Stimulated activated naive B cell treated with anti-CD40 and anti-IgM and Interleukin-4, amounts not matched to agents 10 μg/mL and 1 μg/mL and 100 μg/mL, for 72 hours (primary cell): ENCODE results near the gene RAB20.
"Not testable (repeated sequence)": the region's sequence is repeated elsewhere in the genome, so short reads cannot be mapped to it uniquely, and the experiment has no call there.

Experiments used
- ATAC-seq, 2 donors: fragments of 150-1000 bp; cut with Tn5 transposase; replicated peaks; 2 replicates each; pipeline ENCODE4 v1.10.0; 2021; ENCODE audit warnings: moderate library complexity in 1 of 2
- DNase-seq: peaks from one replicate; pipeline ENCODE4 v3.0.0; 2021
- H3K27ac Mint-ChIP-seq: one replicate; pipeline ENCODE4 v1.8.0; 2022; ENCODE audit warnings: mild to moderate bottlenecking, mixed read lengths
- H3K27me3 Mint-ChIP-seq, 2 donors: one replicate each; pipeline ENCODE4 v1.8.0; 2022; ENCODE audit warnings: mixed read lengths in 2 of 2
- H3K36me3 Mint-ChIP-seq, 2 donors: one replicate each; pipeline ENCODE4 v1.8.0; 2022; ENCODE audit warnings: mixed read lengths in 2 of 2, mild to moderate bottlenecking in 1 of 2
- H3K4me1 Mint-ChIP-seq, 2 donors: one replicate each; pipeline ENCODE4 v1.8.0; 2022; ENCODE audit warnings: mixed read lengths in 2 of 2, mild to moderate bottlenecking in 1 of 2
- H3K4me3 Mint-ChIP-seq, 2 donors: one replicate each; pipeline ENCODE4 v1.8.0; 2022; ENCODE audit warnings: mild to moderate bottlenecking in 2 of 2, mixed read lengths in 2 of 2, moderate library complexity in 1 of 2
- H3K9me3 Mint-ChIP-seq, 2 donors: one replicate each; pipeline ENCODE4 v1.8.0; 2022; ENCODE audit warnings: mixed read lengths in 2 of 2, mild to moderate bottlenecking in 1 of 2

The RAB20 gene

DNA sequence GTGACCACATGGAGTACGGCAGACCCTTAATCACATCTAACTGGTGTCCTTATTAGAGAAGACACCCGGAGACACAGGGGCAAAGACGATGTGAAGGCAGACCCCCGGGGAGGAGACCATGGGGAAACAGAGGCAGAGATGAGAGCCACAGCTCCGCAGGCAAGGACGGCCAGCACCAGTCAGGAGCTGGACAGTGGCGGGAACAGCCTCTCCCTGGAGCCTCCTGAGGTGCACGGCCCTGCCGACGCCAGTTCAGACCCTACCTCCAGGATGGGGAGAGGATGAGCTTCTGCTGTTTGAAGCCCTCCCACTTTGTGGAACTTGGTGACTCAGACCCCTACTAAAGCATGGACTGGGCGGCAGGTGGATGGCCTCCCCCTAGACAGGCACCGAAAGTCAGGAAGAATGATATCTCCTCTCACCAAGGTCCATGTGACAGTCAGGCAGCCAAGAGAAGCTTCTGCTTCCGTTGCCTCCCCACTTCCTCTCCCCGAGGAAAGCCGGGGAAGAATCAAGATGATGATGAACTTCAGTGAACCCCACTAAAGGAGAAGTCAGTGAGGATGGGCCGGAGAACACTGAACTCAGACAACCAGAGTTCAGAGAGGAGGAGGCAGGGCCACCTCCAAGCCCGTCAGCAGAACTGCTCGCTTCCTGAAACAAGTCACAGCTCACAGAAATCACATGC, 25.4 kb downstream of the RAB20 start:
- no peaks in the 10 kb centered on the region for H3K27me3 Mint-ChIP-seq
- peaks cover 19 to 40% of the 10 kb centered on the region in 2 donors for H3K4me1 Mint-ChIP-seq
- H3K9me3 Mint-ChIP-seq: no peaks in the 10 kb centered on the region
- peaks cover 5 to 14% of the 10 kb centered on the region in 2 donors for H3K36me3 Mint-ChIP-seq
- H3K27ac Mint-ChIP-seq: peak overlapping the region; percentile 56
- H3K4me3 Mint-ChIP-seq: peak overlapping the region; percentile 55 to 56
- DNase-seq: peak; percentile 37
- peak; percentile 94 for ATAC-seq

DNA sequence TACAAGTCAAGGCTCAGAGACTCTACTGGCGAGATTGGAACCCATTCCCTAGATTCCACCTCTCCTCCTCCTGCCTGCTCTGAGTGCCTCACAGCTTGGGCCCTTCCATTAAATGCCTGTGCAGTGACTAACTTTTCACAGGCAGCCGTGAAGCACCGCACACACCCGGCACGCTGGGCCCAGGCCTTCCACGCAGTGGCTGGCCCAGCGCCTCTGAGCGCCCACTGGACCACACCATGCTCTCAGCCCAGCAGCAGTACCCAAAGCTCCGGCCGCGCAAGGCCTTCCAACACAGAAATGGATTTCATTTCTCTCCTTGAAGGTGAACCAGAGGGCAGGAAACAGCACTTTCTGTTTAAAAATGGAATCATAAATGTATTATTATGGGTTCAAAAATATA, 26.0 kb downstream of the RAB20 start:
- H3K36me3 Mint-ChIP-seq: peaks cover 8 to 15% of the 10 kb centered on the region in 2 donors
- H3K4me3 Mint-ChIP-seq: no peak overlapping the region
- H3K27ac Mint-ChIP-seq: no peak overlapping the region
- no peaks in the 10 kb centered on the region for H3K27me3 Mint-ChIP-seq
- DNase-seq: no peak
- H3K9me3 Mint-ChIP-seq: no peaks in the 10 kb centered on the region
- no peak for ATAC-seq
- H3K4me1 Mint-ChIP-seq: peaks cover 21 to 45% of the 10 kb centered on the region in 2 donors

DNA sequence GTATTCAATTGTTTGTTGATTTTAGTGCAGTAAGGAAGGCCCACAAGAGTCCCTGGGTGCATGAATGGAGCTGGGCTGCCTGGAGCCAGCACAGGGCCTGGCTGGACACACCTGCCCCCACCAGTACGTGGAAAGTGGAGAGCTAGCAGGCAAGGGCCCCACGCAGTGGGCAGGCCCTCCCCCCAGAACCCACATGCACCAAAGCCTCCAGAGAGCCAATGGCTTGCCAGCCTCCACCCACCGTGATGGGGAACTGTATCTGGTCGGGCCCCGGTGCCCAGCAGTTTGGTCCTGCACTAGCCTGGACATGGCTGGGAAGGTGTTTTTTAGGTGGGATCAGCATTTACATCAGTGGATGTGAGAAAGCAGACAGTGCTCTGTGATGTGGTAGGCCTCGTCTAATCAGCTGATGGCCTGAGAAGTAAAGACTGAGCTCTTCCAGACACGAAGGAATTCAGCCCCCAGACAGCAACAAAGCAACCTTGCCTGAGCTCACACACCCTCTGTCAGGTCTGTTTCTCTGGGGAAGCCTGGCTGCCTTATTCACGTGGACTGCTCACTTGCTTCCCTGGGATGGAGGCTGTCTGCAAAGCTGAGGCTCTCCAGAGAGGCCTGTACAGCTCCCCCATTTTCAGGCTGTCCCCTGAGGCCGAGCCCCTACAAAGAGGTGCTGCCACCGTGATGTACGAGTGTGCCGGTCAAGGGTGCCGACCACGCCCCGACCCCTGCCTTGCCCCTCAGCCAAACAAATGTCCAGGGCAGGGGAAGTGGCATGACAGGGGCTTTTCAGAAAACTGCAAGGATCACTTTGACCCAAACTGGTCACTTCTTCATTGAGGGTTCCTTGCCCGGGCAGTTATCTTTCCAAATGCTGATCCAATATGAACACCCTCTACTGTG, 27.5 kb downstream of the RAB20 start:
- H3K9me3 Mint-ChIP-seq: no peaks in the 10 kb centered on the region
- no peak overlapping the region for H3K27ac Mint-ChIP-seq

DNA sequence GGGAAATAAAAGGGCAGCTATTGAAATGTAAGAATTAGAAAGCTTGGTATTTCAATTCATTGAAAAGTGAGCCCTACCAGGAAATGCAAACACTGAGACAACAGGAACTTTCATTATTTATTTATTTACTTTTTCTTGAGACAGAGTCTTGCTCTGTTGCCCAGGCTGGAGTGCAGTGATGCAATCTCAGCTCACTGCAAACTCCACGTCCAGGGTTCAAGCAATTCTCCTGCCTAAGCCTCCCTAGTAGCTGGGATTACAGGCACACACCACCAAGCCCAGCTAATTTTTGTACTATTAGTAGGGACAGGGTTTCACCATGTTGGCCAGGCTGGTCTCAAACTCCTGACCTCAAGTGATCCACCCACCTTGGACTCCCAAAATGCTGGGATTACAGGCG, 29.3 kb downstream of the RAB20 start:
- not testable (repeated sequence) for H3K27ac Mint-ChIP-seq
- peaks cover 6 to 12% of the 10 kb centered on the region in 2 donors for H3K36me3 Mint-ChIP-seq

More for the DNA sequence above, 27.5 kb downstream of the RAB20 start:
- ATAC-seq: no peak
- Mint-ChIP-seq H3K36me3 (peaks cover 6 to 15% of the 10 kb centered on the region in 2 donors), H3K4me1 (peaks cover 21 to 45% of the 10 kb centered on the region in 2 donors), H3K4me3 (no peak overlapping the region), H3K27me3 (no peaks in the 10 kb centered on the region)
- no peak for DNase-seq

DNA sequence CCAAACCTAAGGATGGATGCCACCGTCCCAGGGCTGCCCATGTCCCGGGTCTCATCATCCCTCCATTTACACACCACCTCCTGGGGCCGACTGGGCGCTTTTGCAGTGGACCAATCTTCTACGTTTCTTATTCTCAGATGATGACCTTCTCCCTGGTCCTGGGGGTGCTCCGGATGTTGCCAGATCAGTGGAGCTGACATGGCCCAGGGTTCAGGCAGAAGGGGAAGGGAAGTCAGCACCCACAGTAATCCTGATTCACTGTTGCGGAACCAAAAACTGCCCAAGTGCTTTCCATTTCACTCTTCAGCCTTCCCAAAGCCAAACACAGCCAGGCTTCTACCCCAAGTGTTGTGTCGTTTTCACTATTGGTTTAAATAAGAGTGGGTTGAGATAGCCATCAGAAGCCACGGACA, 29.8 kb downstream of the RAB20 start:
- H3K9me3 Mint-ChIP-seq: no peaks in the 10 kb centered on the region

More for the DNA sequence above, 29.3 kb downstream of the RAB20 start:
- not testable (repeated sequence) for H3K4me3 Mint-ChIP-seq, H3K27me3 Mint-ChIP-seq, DNase-seq, ATAC-seq, H3K9me3 Mint-ChIP-seq
- H3K4me1 Mint-ChIP-seq: peaks cover 14 to 27% of the 10 kb centered on the region in 2 donors

DNA sequence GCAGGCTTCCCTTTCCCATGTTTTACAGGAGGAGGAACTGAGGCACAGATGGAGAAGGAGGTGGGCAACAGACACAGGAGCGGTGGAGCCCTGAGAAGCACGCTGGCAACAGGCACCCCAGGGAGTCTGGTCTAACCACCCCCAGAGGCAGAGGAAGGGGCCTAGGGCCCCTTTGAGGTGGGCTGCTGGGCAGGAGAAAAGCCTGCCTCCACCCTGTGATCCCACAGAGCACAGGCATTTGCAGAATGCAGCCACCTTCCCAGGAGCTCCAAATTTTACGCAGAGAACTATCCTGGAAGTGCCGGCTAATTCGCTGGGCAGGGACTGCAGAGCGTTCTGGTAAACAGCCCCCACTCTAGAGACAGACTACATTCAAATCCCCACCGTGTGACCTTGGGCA, 30.4 kb downstream of the RAB20 start:
- Mint-ChIP-seq H3K4me3 (no peak overlapping the region), H3K36me3 (peaks cover 3 to 16% of the 10 kb centered on the region in 2 donors), H3K27me3 (no peaks in the 10 kb centered on the region), H3K4me1 (peaks cover 11 to 20% of the 10 kb centered on the region in 2 donors), H3K9me3 (no peaks in the 10 kb centered on the region), H3K27ac (no peak overlapping the region)
- no peak for ATAC-seq
- no peak for DNase-seq

More for the DNA sequence above, 29.8 kb downstream of the RAB20 start:
- no peaks in the 10 kb centered on the region for H3K27me3 Mint-ChIP-seq
- no peak for DNase-seq
- no peak for ATAC-seq
- H3K4me3 Mint-ChIP-seq: no peak overlapping the region
- H3K36me3 Mint-ChIP-seq: peaks cover 6 to 15% of the 10 kb centered on the region in 2 donors
- H3K27ac Mint-ChIP-seq: no peak overlapping the region
- peaks cover 13 to 22% of the 10 kb centered on the region in 2 donors for H3K4me1 Mint-ChIP-seq

DNA sequence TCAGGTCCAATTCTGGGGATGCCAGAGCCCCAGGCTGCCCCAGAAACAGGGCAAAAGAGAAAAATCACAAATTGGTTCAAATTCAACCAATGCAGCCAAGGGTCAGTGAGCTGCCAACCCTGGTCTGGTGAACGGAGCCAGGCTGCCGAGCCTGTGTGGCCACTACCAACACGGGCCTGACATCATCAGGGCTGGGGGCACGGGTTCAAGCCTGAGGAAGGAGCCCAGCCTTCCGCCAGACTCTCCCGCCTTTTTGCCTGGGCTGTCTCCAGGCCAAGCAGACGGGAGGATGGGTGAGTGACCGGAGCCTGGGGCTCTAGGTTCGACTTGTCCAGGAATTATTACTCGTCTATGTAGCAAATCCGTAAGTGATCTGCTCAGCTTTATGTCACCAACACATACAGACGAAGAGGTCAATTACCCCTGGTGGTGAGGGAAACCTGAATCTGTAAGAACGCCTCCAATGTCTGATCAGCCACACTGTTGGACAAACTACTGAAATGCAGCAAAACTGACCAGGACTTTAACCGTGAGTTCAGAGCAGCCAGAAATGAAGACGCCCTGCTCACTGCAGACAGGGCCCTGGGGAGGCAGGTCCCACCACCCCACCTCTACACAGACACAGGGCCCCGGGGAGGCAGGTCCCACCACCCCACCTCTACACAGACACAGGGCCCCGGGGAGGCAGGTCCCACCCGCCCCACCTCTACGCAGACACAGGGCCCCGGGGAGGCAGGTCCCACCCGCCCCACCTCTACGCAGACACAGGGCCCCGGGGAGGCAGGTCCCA, 31.8 kb downstream of the RAB20 start:
- no peaks in the 10 kb centered on the region for H3K9me3 Mint-ChIP-seq
- H3K4me1 Mint-ChIP-seq: peaks cover 23 to 28% of the 10 kb centered on the region in 2 donors
- H3K27me3 Mint-ChIP-seq: peaks cover 0 to 7% of the 10 kb centered on the region in 2 donors
- H3K36me3 Mint-ChIP-seq: peaks cover 9 to 24% of the 10 kb centered on the region in 2 donors
- no peak for ATAC-seq
- no peak overlapping the region for H3K4me3 Mint-ChIP-seq
- no peak for DNase-seq
- H3K27ac Mint-ChIP-seq: no peak overlapping the region

DNA sequence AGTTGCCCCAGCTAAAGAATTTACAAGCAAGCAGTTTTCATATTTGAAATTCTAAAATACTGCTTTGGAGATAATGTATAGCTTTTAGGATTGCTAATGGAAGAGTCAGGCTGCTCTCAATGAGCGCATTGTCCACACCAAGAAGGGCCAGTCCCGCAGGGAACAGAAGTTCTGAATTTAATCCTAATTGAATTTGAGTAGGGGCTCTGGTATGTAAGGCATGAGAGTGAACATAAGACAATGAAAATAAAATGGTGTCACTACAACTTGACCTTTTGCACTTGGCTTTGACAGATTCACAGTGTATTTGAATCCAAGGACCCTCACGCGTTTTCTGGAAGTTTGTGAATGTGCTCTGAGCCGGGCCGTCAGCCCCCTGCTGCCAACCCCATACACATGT, 32.6 kb downstream of the RAB20 start:
- Mint-ChIP-seq H3K4me3 (no peak overlapping the region), H3K27me3 (peaks cover 0 to 7% of the 10 kb centered on the region in 2 donors), H3K27ac (no peak overlapping the region), H3K36me3 (peaks cover 11 to 22% of the 10 kb centered on the region in 2 donors), H3K9me3 (no peaks in the 10 kb centered on the region), H3K4me1 (peaks cover 30 to 31% of the 10 kb centered on the region in 2 donors)
- ATAC-seq (no peak), DNase-seq (no peak)

DNA sequence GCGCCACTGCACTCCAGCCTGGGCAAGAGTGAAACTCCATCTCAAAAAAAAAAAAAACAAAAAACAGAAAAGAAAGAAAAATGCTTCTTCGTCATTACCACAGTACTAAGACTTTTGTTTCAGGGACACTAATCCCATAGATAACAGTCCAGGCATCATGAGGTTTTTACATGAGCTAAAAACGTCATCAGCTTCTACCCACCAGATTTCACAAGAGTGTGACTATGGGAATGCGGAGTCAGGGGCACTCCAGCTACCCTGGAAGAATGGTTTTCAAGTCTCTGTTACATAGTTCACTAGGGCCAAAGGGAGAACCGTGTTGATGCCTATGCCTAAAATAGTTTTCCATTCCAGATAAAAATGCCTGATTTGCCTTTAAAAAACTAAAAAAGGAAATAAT, 33.2 kb downstream of the RAB20 start:
- H3K36me3 Mint-ChIP-seq: peaks cover 16 to 28% of the 10 kb centered on the region in 2 donors
- peaks cover 30 to 36% of the 10 kb centered on the region in 2 donors for H3K4me1 Mint-ChIP-seq
- no peaks in the 10 kb centered on the region for H3K9me3 Mint-ChIP-seq
- no peak overlapping the region for H3K4me3 Mint-ChIP-seq
- H3K27me3 Mint-ChIP-seq: peaks cover 0 to 7% of the 10 kb centered on the region in 2 donors
- no peak overlapping the region for H3K27ac Mint-ChIP-seq
- ATAC-seq: no peak
- DNase-seq: no peak

DNA sequence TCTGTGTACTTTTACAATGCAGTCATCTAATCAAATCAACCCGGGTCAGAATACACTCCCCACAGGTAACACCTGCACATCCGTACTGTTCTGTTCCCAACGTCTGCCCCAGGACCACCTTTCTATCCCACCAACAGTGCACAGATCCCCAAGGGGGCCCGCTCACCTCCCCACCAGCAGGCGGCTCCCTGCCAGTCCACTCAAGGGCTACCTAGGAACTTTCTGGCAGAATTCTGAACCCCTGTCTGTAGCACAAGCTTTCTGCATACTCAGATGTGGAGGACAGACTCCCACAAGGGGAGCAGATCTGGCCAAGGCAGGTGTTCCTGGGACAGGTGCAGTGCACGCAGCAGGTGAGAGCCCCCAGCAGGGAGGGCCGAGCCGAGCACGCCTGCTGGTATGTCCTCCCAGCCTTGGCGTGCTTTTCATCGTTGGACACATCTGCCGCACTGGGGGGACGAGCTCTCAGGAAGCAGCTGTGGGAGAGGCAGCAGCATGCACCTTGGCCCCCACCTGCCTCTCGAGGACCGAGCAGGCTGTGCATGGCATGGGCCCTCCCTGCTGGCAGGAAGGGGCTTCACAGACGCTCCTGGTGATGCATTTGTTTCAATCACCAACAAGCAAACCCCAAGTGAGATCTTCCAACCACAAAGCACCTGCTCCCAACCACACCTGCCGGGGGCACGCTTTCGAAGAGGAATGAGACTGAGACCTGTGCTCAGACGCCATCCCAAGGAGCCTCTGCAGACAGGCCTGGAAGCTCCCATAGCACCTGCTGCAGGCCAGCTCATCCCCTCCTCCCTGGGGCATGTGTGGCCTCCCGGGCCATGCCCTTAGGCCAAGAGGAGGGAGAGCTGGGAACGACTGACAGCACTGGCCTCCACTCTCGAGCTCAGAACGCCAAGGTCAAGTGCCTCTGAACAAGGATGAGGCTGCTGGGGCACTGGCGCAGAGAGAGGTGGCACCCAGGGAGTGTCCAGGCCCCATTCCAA, 35.9 kb downstream of the RAB20 start:
- Mint-ChIP-seq H3K27me3 (peaks cover 0 to 11% of the 10 kb centered on the region in 2 donors), H3K4me1 (peaks cover 24 to 55% of the 10 kb centered on the region in 2 donors), H3K9me3 (no peaks in the 10 kb centered on the region), H3K36me3 (peaks cover 19 to 37% of the 10 kb centered on the region in 2 donors), H3K4me3 (peak overlapping the region; percentile 36 to 70), H3K27ac (peak overlapping the region; percentile 11)
- DNase-seq (peak; percentile 29), ATAC-seq (peak; percentile 78 to 83)

DNA sequence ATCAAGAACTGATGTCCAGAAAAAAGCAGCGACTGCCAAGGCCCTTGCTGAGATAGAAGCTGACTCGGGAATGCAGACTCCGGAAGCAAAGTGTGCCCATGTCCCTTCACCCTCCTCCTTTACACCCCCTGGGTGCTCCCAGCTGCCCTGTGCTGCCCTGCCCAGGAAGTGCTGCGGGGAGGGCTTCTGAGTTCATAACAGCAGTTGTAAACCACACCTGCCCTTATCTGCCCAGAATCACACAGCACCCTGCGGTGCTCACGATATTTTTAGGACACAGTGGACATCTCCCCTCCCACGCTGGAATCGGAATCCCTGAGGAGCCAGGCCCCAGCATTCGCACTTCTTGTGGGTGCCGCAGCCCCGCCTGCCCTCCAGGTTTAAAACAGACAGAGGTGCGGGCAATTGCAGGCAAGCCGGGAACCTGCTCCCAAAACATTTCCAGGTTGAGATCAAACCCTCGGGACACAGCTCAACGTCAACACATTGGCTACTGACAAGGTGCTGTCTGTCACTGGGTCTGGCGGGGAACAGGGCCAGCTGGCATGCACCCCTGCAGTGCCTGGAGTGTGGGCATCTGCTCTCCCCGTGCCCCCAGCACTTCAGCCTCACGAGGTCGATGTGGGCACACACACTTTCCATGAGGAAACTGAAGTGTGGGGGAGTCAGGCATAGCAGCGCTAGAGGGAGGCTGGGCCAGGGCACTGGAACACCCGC, 36.8 kb downstream of the RAB20 start:
- Mint-ChIP-seq H3K9me3 (no peaks in the 10 kb centered on the region), H3K4me3 (peak overlapping the region in 1 of 2 donors; percentile 70), H3K27ac (peak overlapping the region; percentile 2), H3K4me1 (peaks cover 26 to 61% of the 10 kb centered on the region in 2 donors), H3K27me3 (peaks cover 3 to 14% of the 10 kb centered on the region in 2 donors), H3K36me3 (peaks cover 22 to 46% of the 10 kb centered on the region in 2 donors)
- peak; percentile 41 to 52 for ATAC-seq
- DNase-seq: no peak

DNA sequence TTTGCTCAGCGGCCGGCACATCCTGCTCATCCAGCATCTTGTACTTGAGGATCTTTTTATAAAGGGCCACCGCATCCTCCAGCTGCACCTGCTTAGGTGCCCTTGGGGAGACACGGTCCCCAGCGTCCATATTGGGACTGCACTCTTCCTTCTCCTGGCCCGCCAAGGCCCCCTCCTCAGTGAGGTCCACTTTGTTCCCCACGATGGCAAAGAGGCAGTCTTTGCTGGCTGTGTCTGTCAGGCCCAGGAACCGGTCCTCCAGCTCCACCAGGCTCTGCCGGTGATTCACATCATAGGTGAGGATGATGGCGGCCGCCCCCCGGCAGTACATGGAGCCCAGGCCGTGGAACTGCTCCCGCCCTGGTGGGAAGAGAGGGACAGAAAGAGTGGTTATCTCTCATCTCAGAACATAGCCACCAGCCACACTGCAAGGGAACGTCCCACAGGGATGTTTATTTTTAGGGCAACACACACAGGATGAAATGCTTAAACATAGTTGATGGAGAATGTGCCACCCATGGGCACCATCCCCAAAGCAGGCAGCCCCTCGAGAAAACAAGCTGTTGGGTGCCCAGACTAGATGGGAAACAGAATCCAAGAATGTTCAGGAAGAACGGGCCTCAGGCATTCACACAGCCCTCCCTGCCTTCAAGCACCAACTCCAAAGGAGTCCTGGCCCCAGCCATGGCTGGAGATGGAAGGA, 37.5 kb downstream of the RAB20 start:
- ATAC-seq (no peak), DNase-seq (no peak)
- H3K27me3 Mint-ChIP-seq: peaks cover 4 to 14% of the 10 kb centered on the region in 2 donors
- peaks cover 26 to 63% of the 10 kb centered on the region in 2 donors for H3K4me1 Mint-ChIP-seq
- no peaks in the 10 kb centered on the region for H3K9me3 Mint-ChIP-seq
- H3K4me3 Mint-ChIP-seq: peak overlapping the region in 1 of 2 donors; percentile 70
- H3K27ac Mint-ChIP-seq: no peak overlapping the region
- H3K36me3 Mint-ChIP-seq: peaks cover 27 to 52% of the 10 kb centered on the region in 2 donors
